SK-N-MC (cell line): ENCODE measurements around the gene PLXDC2.

Experiments
- EZH2 ChIP-seq: fragments of 200-600 bp; sonication (generic); IDR thresholded peaks from one replicate; pipeline ENCODE4 v1.6.1; 2017; ENCODE audit warnings: antibody characterized with exemption
- POLR2AphosphoS5 ChIP-seq: IDR thresholded peaks from 2 replicates; pipeline ENCODE4 v1.6.1; 2012; ENCODE audit warnings: mild to moderate bottlenecking, low read depth, low read length, borderline replicate concordance

DNA sequence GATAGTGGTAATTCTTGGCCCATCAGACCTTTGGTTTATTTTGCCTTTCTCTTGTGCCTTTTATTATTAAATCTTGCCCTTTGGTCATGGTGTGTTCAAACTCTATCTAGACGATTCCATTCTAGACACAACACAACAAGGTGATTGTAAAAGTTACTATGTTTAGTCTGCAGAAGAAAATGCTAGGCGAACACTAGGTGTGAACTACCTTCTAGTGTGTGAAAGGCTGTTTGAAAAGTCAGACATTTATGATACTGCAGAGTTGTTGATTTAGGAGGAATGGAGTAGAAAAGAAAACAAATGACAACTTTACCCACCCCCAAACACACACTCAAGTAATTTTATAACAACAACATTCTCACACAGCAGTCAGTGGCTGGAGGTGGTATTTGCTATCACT, 103.4 kb downstream of the PLXDC2 start:
- no peak for TF ChIP-seq EZH2
- no peak for TF ChIP-seq POLR2AphosphoS5
